Measurements from ENCODE around the gene DRAM2. TPM values are rescaled to one million over a fixed set of nuclear protein-coding genes. Genes with fewer than 3 reads are reported as not detected.

Gene DRAM2
- total and polyA plus RNA-seq, 2 of the 13 experiments (the other 11 are each of a cell fraction or from before 2014, with no cell fraction given), result 33.2 to 123 TPM

- TF ChIP-seq GLMP (CRISPR knock-in tag; IDR thresholded peaks at IDR 0.05; ENCODE audit: borderline replicate concordance) (no peak), RCOR2 (CRISPR knock-in tag; IDR thresholded peaks at IDR 0.05) (no peak), ZKSCAN5 (CRISPR knock-in tag; IDR thresholded peaks at IDR 0.05) (no peak), KLF11 (CRISPR knock-in tag; IDR thresholded peaks at IDR 0.05) (0 out of 2 replicates have a peak, but pooled peaks have one; percentile 15), ZNF720 (CRISPR knock-in tag; IDR thresholded peaks at IDR 0.05) (no peak), ZNF446 (CRISPR knock-in tag; IDR thresholded peaks at IDR 0.05) (no peak), ZNF234 (CRISPR knock-in tag; conservative IDR thresholded peaks at IDR 0.05) (0 out of 2 replicates have a peak, but pooled peaks have one; percentile 33), PITX1 (CRISPR knock-in tag; IDR thresholded peaks at IDR 0.05) (peak; percentile 5; the same call in 1 of the 2 replicates), HDAC2 (CRISPR knock-in tag; IDR thresholded peaks at IDR 0.05) (peak; percentile 20; the same call in 1 of the 2 replicates), ZNF83 (CRISPR knock-in tag; IDR thresholded peaks at IDR 0.05; ENCODE audit: borderline replicate concordance) (no peak), ZNF232 (CRISPR knock-in tag; IDR thresholded peaks at IDR 0.05; ENCODE audit: borderline replicate concordance) (peak; percentile 29; the same call in 1 of the 2 replicates), ZNF589 (CRISPR knock-in tag; conservative IDR thresholded peaks at IDR 0.05) (no peak), SYNCRIP (IDR thresholded peaks at IDR 0.05; ENCODE audit: insufficient read depth, low read depth, low read length) (no peak), SMAD1 (CRISPR knock-in tag; IDR thresholded peaks at IDR 0.05; ENCODE audit: borderline replicate concordance, low read depth) (peak; percentile 51; the same call in 1 of the 2 replicates), ZBTB8A (CRISPR knock-in tag; IDR thresholded peaks at IDR 0.05; ENCODE audit: borderline replicate concordance, low read depth) (no peak), ZNF660 (CRISPR knock-in tag; IDR thresholded peaks at IDR 0.05; ENCODE audit: borderline replicate concordance, low read depth) (no peak), KLF13 (CRISPR knock-in tag; IDR thresholded peaks at IDR 0.05) (0 out of 2 replicates have a peak, but pooled peaks have one; percentile 29), REL (CRISPR knock-in tag; conservative IDR thresholded peaks at IDR 0.05) (0 out of 2 replicates have a peak, but pooled peaks have one; percentile 56)
- TF ChIP-seq, protein P1, sequence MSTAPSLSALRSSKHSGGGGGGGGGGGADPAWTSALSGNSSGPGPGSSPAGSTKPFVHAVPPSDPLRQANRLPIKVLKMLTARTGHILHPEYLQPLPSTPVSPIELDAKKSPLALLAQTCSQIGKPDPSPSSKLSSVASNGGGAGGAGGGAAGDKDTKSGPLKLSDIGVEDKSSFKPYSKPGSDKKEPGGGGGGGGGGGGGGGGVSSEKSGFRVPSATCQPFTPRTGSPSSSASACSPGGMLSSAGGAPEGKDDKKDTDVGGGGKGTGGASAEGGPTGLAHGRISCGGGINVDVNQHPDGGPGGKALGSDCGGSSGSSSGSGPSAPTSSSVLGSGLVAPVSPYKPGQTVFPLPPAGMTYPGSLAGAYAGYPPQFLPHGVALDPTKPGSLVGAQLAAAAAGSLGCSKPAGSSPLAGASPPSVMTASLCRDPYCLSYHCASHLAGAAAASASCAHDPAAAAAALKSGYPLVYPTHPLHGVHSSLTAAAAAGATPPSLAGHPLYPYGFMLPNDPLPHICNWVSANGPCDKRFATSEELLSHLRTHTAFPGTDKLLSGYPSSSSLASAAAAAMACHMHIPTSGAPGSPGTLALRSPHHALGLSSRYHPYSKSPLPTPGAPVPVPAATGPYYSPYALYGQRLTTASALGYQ (CRISPR knock-in tag; IDR thresholded peaks at IDR 0.05), result no peak
- TF ChIP-seq, protein P2, sequence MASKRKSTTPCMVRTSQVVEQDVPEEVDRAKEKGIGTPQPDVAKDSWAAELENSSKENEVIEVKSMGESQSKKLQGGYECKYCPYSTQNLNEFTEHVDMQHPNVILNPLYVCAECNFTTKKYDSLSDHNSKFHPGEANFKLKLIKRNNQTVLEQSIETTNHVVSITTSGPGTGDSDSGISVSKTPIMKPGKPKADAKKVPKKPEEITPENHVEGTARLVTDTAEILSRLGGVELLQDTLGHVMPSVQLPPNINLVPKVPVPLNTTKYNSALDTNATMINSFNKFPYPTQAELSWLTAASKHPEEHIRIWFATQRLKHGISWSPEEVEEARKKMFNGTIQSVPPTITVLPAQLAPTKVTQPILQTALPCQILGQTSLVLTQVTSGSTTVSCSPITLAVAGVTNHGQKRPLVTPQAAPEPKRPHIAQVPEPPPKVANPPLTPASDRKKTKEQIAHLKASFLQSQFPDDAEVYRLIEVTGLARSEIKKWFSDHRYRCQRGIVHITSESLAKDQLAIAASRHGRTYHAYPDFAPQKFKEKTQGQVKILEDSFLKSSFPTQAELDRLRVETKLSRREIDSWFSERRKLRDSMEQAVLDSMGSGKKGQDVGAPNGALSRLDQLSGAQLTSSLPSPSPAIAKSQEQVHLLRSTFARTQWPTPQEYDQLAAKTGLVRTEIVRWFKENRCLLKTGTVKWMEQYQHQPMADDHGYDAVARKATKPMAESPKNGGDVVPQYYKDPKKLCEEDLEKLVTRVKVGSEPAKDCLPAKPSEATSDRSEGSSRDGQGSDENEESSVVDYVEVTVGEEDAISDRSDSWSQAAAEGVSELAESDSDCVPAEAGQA (IDR thresholded peaks at IDR 0.05; ENCODE audit: low read depth), result no peak
- TF ChIP-seq, protein P2 (CRISPR knock-in tag; IDR thresholded peaks at IDR 0.05; ENCODE audit: borderline replicate concordance), result no peak
Observed at GRCh38 chr1:111139956-111140679, at the start of gene DRAM2, which contains the start of gene CEPT1 (continued).
